ENCODE results near the gene FBXL16.

GRCh38 chr16:687499-687898 lies 18.1 kb downstream of the FBXL16 start:
- TF ChIP-seq CTCF (conservative IDR thresholded peaks at IDR 0.05; ENCODE audit: low read depth, low read length) = no peak
- no peak for TF ChIP-seq EZH2 (IDR thresholded peaks at IDR 0.05; ENCODE audit: borderline replicate concordance, low read depth, low read length, poor library complexity, severe bottlenecking)

All from A673 (cell line).